Osteoblast (primary cell): Measurements from ENCODE around the gene RBM20. TPM values are rescaled to one million over a fixed set of nuclear protein-coding genes. Genes with fewer than 3 reads are reported as not detected.
A peak's percentile ranks its signal among the peaks of the same experiment; 100 is the strongest.

Experiments
- DNase-seq: peaks from one replicate; pipeline ENCODE4 v3.0.0; 2011; ENCODE audit warnings: low spot score, mixed read lengths; ENCODE audit not compliant: insufficient read length; ENCODE audit errors: missing footprints
- H2AFZ ChIP-seq: 2 replicates; pipeline ENCODE4 v1.6.0; 2011; ENCODE audit warnings: mild to moderate bottlenecking, low read length
- H3K27ac ChIP-seq: 2 replicates; pipeline ENCODE4 v1.5.1; 2011; ENCODE audit warnings: mild to moderate bottlenecking, low read depth, low read length, moderate library complexity
- H3K27me3 ChIP-seq: 2 replicates; pipeline ENCODE4 v1.6.0; 2012; ENCODE audit warnings: mild to moderate bottlenecking, control low read depth, inconsistent platforms, low read length, moderate library complexity; ENCODE audit not compliant: insufficient read depth
- H3K36me3 ChIP-seq: 2 replicates; pipeline ENCODE4 v1.5.1; 2011; ENCODE audit warnings: mild to moderate bottlenecking, low read length, control low read depth, moderate library complexity; ENCODE audit not compliant: insufficient read depth
- H3K4me1 ChIP-seq: 2 replicates; pipeline ENCODE4 v1.5.1; 2011; ENCODE audit warnings: mild to moderate bottlenecking, low read length, control low read depth, moderate library complexity; ENCODE audit not compliant: insufficient read depth
- H3K4me2 ChIP-seq: 2 replicates; pipeline ENCODE4 v1.6.0; 2011; ENCODE audit warnings: mild to moderate bottlenecking, low read length; ENCODE audit not compliant: insufficient read depth
- H3K4me3 ChIP-seq: fragments of 200-600 bp; sonication (generic); 3 replicates; pipeline ENCODE4 v1.5.1; 2012; ENCODE audit warnings: mild to moderate bottlenecking, low read length, inconsistent platforms; ENCODE audit not compliant: insufficient read depth
- H3K79me2 ChIP-seq: 2 replicates; pipeline ENCODE4 v1.6.0; 2012; ENCODE audit warnings: mild to moderate bottlenecking, low read length, control low read depth, inconsistent platforms; ENCODE audit not compliant: insufficient read depth
- H3K9me3 ChIP-seq: 2 replicates; pipeline ENCODE4 v1.5.1; 2011; ENCODE audit warnings: low read depth, low read length, control low read depth
- H4K20me1 ChIP-seq: 2 replicates; pipeline ENCODE4 v1.6.0; 2012; ENCODE audit warnings: mild to moderate bottlenecking, low read length, control low read depth; ENCODE audit not compliant: insufficient read depth
- CTCF ChIP-seq: IDR thresholded peaks from 2 replicates; pipeline ENCODE4 v1.5.1; 2011; ENCODE audit warnings: mild to moderate bottlenecking, low read depth, low read length, moderate library complexity; ENCODE audit errors: extremely low read depth
- total RNA-seq: library from RNA; depleted of rRNA; stranded (reverse); fragments of >200 nt; gene quantifications from 2 replicates; pipeline ENCODE4 v1.2.3, GENCODE V29; 2012

RBM20 gene
- total RNA-seq, 1 donor, result not detected

- Histone ChIP-seq H2AFZ (peak overlapping the region; percentile 80), H4K20me1 (no peaks in the 10 kb centered on the region), H3K27ac (no peak overlapping the region), H3K27me3 (peaks cover 10% of the 10 kb centered on the region), H3K4me2 (no peak overlapping the region), H3K9me3 (no peaks in the 10 kb centered on the region), H3K79me2 (no peaks in the 10 kb centered on the region), H3K4me3 (no peak overlapping the region), H3K36me3 (no peaks in the 10 kb centered on the region), H3K4me1 (peaks cover 24% of the 10 kb centered on the region)
- DNase-seq, result no peak
- no peak for TF ChIP-seq CTCF
Measured at GRCh38 chr10:110804376-110804775, 160.2 kb downstream of the RBM20 start.

- no peaks in the 10 kb centered on the region for H4K20me1 ChIP-seq
- H2AFZ ChIP-seq, result no peak overlapping the region
- peaks cover 15% of the 10 kb centered on the region for H3K27me3 ChIP-seq
- H3K27ac ChIP-seq, result no peak overlapping the region
- no peaks in the 10 kb centered on the region for H3K36me3 ChIP-seq
- no peaks in the 10 kb centered on the region for H3K9me3 ChIP-seq
- H3K79me2 ChIP-seq, result no peaks in the 10 kb centered on the region
- no peak overlapping the region for H3K4me3 ChIP-seq
- no peak for TF ChIP-seq CTCF
- no peak overlapping the region for H3K4me2 ChIP-seq
- H3K4me1 ChIP-seq, result peaks cover 24% of the 10 kb centered on the region
- DNase-seq, result no peak
Measured at GRCh38 chr10:110805292-110805691, 161.2 kb downstream of the RBM20 start.

- Histone ChIP-seq H3K4me1 (peaks cover 24% of the 10 kb centered on the region), H3K36me3 (no peaks in the 10 kb centered on the region), H4K20me1 (no peaks in the 10 kb centered on the region), H3K4me2 (no peak overlapping the region), H3K79me2 (no peaks in the 10 kb centered on the region), H3K27ac (no peak overlapping the region), H3K27me3 (peaks cover 15% of the 10 kb centered on the region), H3K4me3 (no peak overlapping the region), H2AFZ (no peak overlapping the region), H3K9me3 (no peaks in the 10 kb centered on the region)
- no peak for TF ChIP-seq CTCF
- no peak for DNase-seq
Measured at GRCh38 chr10:110806335-110806734, 162.2 kb downstream of the RBM20 start.

- TF ChIP-seq CTCF, result no peak
- no peak for DNase-seq
- Histone ChIP-seq H3K9me3 (no peaks in the 10 kb centered on the region), H3K36me3 (no peaks in the 10 kb centered on the region), H3K27me3 (peaks cover 15% of the 10 kb centered on the region), H3K27ac (no peak overlapping the region), H3K4me1 (peaks cover 10% of the 10 kb centered on the region), H4K20me1 (no peaks in the 10 kb centered on the region), H3K4me2 (no peak overlapping the region), H3K79me2 (no peaks in the 10 kb centered on the region), H3K4me3 (no peak overlapping the region), H2AFZ (no peak overlapping the region)
Measured at GRCh38 chr10:110808123-110808522, 164.0 kb downstream of the RBM20 start.
